Measurements from ENCODE around the gene IGF2BP3.

- no peak for TF ChIP-seq CTCF (optimal IDR thresholded peaks at IDR 0.05 in 1 of 3, IDR thresholded peaks at IDR 0.05 in 1 of 3, conservative IDR thresholded peaks at IDR 0.05 in 1 of 3; ENCODE audit: extremely low read depth in 1 of 3, insufficient read depth in 2 of 3, low read length in 3 of 3)
- TF ChIP-seq EZH2 (IDR thresholded peaks at IDR 0.05; ENCODE audit: low read length), result no peak
These were observed 154.9 kb downstream of the IGF2BP3 start for GRCh38 chr7:23315366-23315765.

Measured in keratinocyte (primary cell).